MM.1S (cell line): ENCODE measurements around the gene NPPA.

Experiments
- CTCF ChIP-seq: fragments of 300-600 bp; sonication (generic); IDR thresholded peaks from 2 replicates; pipeline ENCODE4 v1.5.1; 2016; ENCODE audit warnings: antibody characterized with exemption, low read length, mixed read lengths
- EZH2 ChIP-seq: fragments of 300-600 bp; sonication (generic); optimal IDR thresholded peaks from 2 replicates; pipeline ENCODE3; 2017; ENCODE audit warnings: low read depth, mild to moderate bottlenecking, antibody characterized with exemption, low read length, mixed read lengths

- TF ChIP-seq EZH2 (no peak), CTCF (no peak)
These were observed 40.5 kb downstream of the NPPA start for GRCh38 chr1:11807133-11807532.
